RWPE2 (cell line): Measurements from ENCODE around the gene LPO.

ENCODE experiments used
- ATAC-seq: fragments of 200-7000 bp; cut with Tn5 transposase; 3 replicates; pipeline ENCODE4 v1.9.1; 2021; ENCODE audit warnings: low read depth
- DNase-seq: peaks from one replicate; pipeline ENCODE4 v3.0.0-alpha.2; 2020; ENCODE audit warnings: low spot score
- H3K27ac ChIP-seq: fragments of 450-650 bp; 2 replicates; pipeline ENCODE4 v1.5.1; 2017; ENCODE audit warnings: mild to moderate bottlenecking; ENCODE audit not compliant: poor library complexity, severe bottlenecking
- H3K27me3 ChIP-seq: fragments of 250-450 bp; sonication (Bioruptor Pico); 2 replicates; pipeline ENCODE4 v1.5.1; 2021; ENCODE audit warnings: mild to moderate bottlenecking, moderate library complexity; ENCODE audit not compliant: insufficient read depth, poor library complexity, severe bottlenecking
- H3K36me3 ChIP-seq: fragments of 250-450 bp; sonication (Bioruptor Pico); 2 replicates; pipeline ENCODE4 v1.5.1; 2020; ENCODE audit warnings: low read depth, mild to moderate bottlenecking, moderate library complexity
- H3K4me1 ChIP-seq: fragments of 250-450 bp; sonication (Bioruptor Pico); 2 replicates; pipeline ENCODE4 v1.5.1; 2021; ENCODE audit warnings: mild to moderate bottlenecking, moderate library complexity; ENCODE audit not compliant: insufficient read depth, poor library complexity, severe bottlenecking
- H3K4me3 ChIP-seq: fragments of 250-450 bp; sonication (Bioruptor Pico); 2 replicates; pipeline ENCODE4 v1.5.1; 2021; ENCODE audit warnings: mild to moderate bottlenecking, moderate library complexity; ENCODE audit not compliant: severe bottlenecking
- H3K9me3 ChIP-seq: fragments of 250-450 bp; sonication (Bioruptor Pico); 2 replicates; pipeline ENCODE4 v1.5.1; 2021; ENCODE audit warnings: mild to moderate bottlenecking, moderate library complexity; ENCODE audit not compliant: severe bottlenecking
- CTCF ChIP-seq: fragments of 450-650 bp; IDR thresholded peaks from one replicate; pipeline ENCODE4 v1.5.1; 2017; ENCODE audit warnings: mild to moderate bottlenecking, moderate library complexity; ENCODE audit not compliant: poor library complexity, severe bottlenecking

LPO gene

GRCh38 chr17:58204796-58205195 lies 33.6 kb upstream of the LPO start:
- peaks cover 15% of the 10 kb centered on the region for H3K36me3 ChIP-seq
- no peak overlapping the region for H3K27ac ChIP-seq
- H3K9me3 ChIP-seq = no peaks in the 10 kb centered on the region
- no peak for TF ChIP-seq CTCF
- H3K4me1 ChIP-seq = no peaks in the 10 kb centered on the region
- H3K27me3 ChIP-seq = no peaks in the 10 kb centered on the region
- no peak for DNase-seq
- ATAC-seq = no peak
- no peak overlapping the region for H3K4me3 ChIP-seq

DNA sequence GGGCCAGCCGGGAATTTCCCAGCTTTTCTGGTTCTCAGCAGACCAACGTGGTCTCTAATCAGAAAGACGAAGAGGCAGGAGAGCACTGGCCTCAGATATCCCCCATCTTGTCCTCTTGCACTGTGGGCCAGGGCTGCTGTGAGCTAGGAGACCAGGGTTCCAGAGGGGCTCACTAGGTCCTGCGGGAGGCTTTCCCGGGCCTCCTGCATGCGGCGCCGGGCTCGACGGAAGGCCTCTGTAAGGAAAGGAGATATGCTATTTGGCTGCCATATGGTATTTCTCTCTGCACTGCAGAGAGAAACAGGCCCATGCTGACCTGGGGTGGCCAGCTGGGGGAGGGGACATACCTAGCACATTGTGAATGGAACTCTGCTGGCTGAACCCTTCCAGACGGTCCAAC lies 32.4 kb upstream of the LPO start:
- Histone ChIP-seq H3K4me3 (no peak overlapping the region), H3K9me3 (no peaks in the 10 kb centered on the region), H3K27ac (no peak overlapping the region), H3K27me3 (no peaks in the 10 kb centered on the region), H3K4me1 (no peaks in the 10 kb centered on the region), H3K36me3 (peaks cover 23% of the 10 kb centered on the region)
- no peak for TF ChIP-seq CTCF
- ATAC-seq (no peak), DNase-seq (no peak)

DNA sequence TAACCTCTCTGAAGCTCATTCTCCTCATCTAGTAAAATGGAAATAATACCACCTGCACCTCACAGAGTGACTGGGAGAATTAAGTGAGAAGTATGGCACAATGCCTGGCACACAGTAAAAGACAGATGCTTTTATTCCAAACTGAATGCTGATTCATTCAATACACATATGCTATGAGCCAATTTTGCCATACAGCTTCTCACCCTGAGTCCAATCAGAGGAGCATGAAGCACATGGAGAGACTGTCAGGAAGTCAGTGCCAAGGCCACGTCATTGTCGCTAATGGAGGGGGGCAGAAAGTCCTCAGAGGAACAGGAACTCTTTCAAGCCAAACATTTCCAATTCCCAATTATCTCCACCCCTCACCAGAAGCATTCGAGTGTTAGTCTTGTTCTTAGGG lies 30.9 kb upstream of the LPO start:
- Histone ChIP-seq H3K4me1 (no peaks in the 10 kb centered on the region), H3K27ac (no peak overlapping the region), H3K4me3 (no peak overlapping the region), H3K27me3 (no peaks in the 10 kb centered on the region), H3K9me3 (no peaks in the 10 kb centered on the region), H3K36me3 (peaks cover 38% of the 10 kb centered on the region)
- DNase-seq (no peak), ATAC-seq (no peak)
- no peak for TF ChIP-seq CTCF

- no peaks in the 10 kb centered on the region for H3K27me3 ChIP-seq
- TF ChIP-seq CTCF = no peak
- no peak for DNase-seq
Observed at GRCh38 chr17:58208344-58208743, 30.0 kb upstream of the LPO start.

GRCh38 chr17:58210922-58211321 lies 27.5 kb upstream of the LPO start:
- no peak for ATAC-seq
- Histone ChIP-seq H3K36me3 (peaks cover 58% of the 10 kb centered on the region), H3K4me1 (no peaks in the 10 kb centered on the region), H3K27ac (no peak overlapping the region), H3K9me3 (no peaks in the 10 kb centered on the region), H3K27me3 (no peaks in the 10 kb centered on the region), H3K4me3 (no peak overlapping the region)
- no peak for DNase-seq
- no peak for TF ChIP-seq CTCF

More at GRCh38 chr17:58208344-58208743, 30.0 kb upstream of the LPO start:
- H3K9me3 ChIP-seq = no peaks in the 10 kb centered on the region
- H3K27ac ChIP-seq = no peak overlapping the region
- H3K4me3 ChIP-seq = no peak overlapping the region
- no peaks in the 10 kb centered on the region for H3K4me1 ChIP-seq
- no peak for ATAC-seq
- peaks cover 47% of the 10 kb centered on the region for H3K36me3 ChIP-seq
